HepG2 (cell line): Measurements from ENCODE around the gene SYTL5. TPM values are rescaled to one million over a fixed set of nuclear protein-coding genes. Genes with fewer than 3 reads are reported as not detected.

Source experiments
- AHDC1 ChIP-seq: sonication (generic); formaldehyde crosslinking; IDR thresholded peaks from 2 replicates; pipeline ENCODE4 v1.5.1; 2020; ENCODE audit warnings: mild to moderate bottlenecking, missing genetic modification reagents, borderline replicate concordance
- BRF2 ChIP-seq: sonication (generic); formaldehyde crosslinking; IDR thresholded peaks from 2 replicates; pipeline ENCODE4 v1.8.1; 2022; ENCODE audit warnings: mild to moderate bottlenecking, missing genetic modification reagents
- CREM ChIP-seq, 2 experiments: sonication (generic) in 1 of 2; formaldehyde crosslinking in 1 of 2; IDR thresholded peaks; 2 replicates each; pipeline versions ENCODE4 v1.4.0 to v1.6.1; 2016 to 2020; ENCODE audit warnings: antibody characterized with exemption in 1 of 2, mild to moderate bottlenecking in 1 of 2, missing genetic modification reagents in 1 of 2
- DPF2 ChIP-seq: sonication (generic); formaldehyde crosslinking; IDR thresholded peaks from 2 replicates; pipeline ENCODE4 v1.4.0; 2020; ENCODE audit warnings: mild to moderate bottlenecking, low read depth, missing genetic modification reagents, borderline replicate concordance
- GFI1 ChIP-seq: sonication (generic); formaldehyde crosslinking; IDR thresholded peaks from 2 replicates; pipeline ENCODE4 v1.5.0; 2020; ENCODE audit warnings: missing genetic modification reagents, mild to moderate bottlenecking, borderline replicate concordance
- GTF2F1 ChIP-seq: fragments of 150-350 bp; IDR thresholded peaks from 2 replicates; pipeline ENCODE4 v1.6.1; 2014; ENCODE audit warnings: low read length
- HCFC1 ChIP-seq: fragments of 150-350 bp; IDR thresholded peaks from 2 replicates; pipeline ENCODE4 v1.6.1; 2014; ENCODE audit warnings: low read depth, low read length
- HMGXB3 ChIP-seq: sonication (generic); formaldehyde crosslinking; IDR thresholded peaks from 2 replicates; pipeline ENCODE4 v1.4.0; 2020; ENCODE audit warnings: missing genetic modification reagents, borderline replicate concordance
- HOXD1 ChIP-seq: sonication (generic); formaldehyde crosslinking; IDR thresholded peaks from 2 replicates; pipeline ENCODE4 v1.5.0; 2020; ENCODE audit warnings: missing genetic modification reagents
- JUN ChIP-seq: sonication (generic); formaldehyde crosslinking; IDR thresholded peaks from 2 replicates; pipeline ENCODE4 v1.4.0; 2020; ENCODE audit warnings: mild to moderate bottlenecking, missing genetic modification reagents
- KDM1A ChIP-seq: IDR thresholded peaks from 2 replicates; pipeline ENCODE4 v1.6.1; 2016; ENCODE audit warnings: missing compliant biosample characterization
- LBX2 ChIP-seq: sonication (generic); formaldehyde crosslinking; IDR thresholded peaks from 2 replicates; pipeline ENCODE4 v1.5.0; 2020; ENCODE audit warnings: missing genetic modification reagents, mild to moderate bottlenecking, borderline replicate concordance
- MIXL1 ChIP-seq: IDR thresholded peaks from 2 replicates; pipeline ENCODE4 v1.6.1; 2016
- REPIN1 ChIP-seq: sonication (generic); formaldehyde crosslinking; IDR thresholded peaks from 2 replicates; pipeline ENCODE4 v1.8.0; 2022; ENCODE audit warnings: missing genetic modification reagents, low read depth, mild to moderate bottlenecking, borderline replicate concordance
- ZFP1 ChIP-seq: IDR thresholded peaks from 2 replicates; pipeline ENCODE4 v1.6.1; 2016
- ZMYM2 ChIP-seq: sonication (generic); formaldehyde crosslinking; IDR thresholded peaks from 2 replicates; pipeline ENCODE4 v1.8.0; 2022; ENCODE audit warnings: mild to moderate bottlenecking, missing genetic modification reagents
- ZSCAN20 ChIP-seq: sonication (generic); formaldehyde crosslinking; IDR thresholded peaks from 2 replicates; pipeline ENCODE4 v1.4.0; 2020; ENCODE audit warnings: missing genetic modification reagents, mild to moderate bottlenecking, borderline replicate concordance
- polyA plus RNA-seq, 8 experiments: library from polyadenylated mRNA; depleted of rRNA in 3 of 8; stranded (reverse) in 7 of 8; unstranded in 1 of 8; fragments of >200 nt; fragmentation: Illumina TruSeq in 4 of 8; extraction: Trizol in 4 of 8; gene quantifications; 2 replicates each; pipeline versions ENCODE4 v1.2.1 to v1.2.3, GENCODE V29; 2011 to 2016; ENCODE audit warnings: low read depth in 4 of 8, missing spikeins in 1 of 8, mixed read lengths in 1 of 8; ENCODE audit not compliant: insufficient read depth in 1 of 8
- total RNA-seq, 5 experiments: library from RNA; depleted of rRNA; stranded (reverse); fragments of >200 nt; fragmentation: Illumina TruSeq; extraction: Trizol; gene quantifications; 2 replicates each; pipeline ENCODE4 v1.2.3, GENCODE V29; 2016; ENCODE audit warnings: low read depth in 1 of 5

SYTL5 gene
- total and polyA plus RNA-seq, 2 of the 13 experiments (the other 11 are each of a cell fraction or from before 2014, with no cell fraction given): not detected

- peak; percentile 73; the same call in 1 of the 2 replicates for TF ChIP-seq AHDC1 (CRISPR knock-in tag)
- peak; percentile 66; the same call in 1 of the 2 replicates for TF ChIP-seq BRF2
- no peak for TF ChIP-seq HMGXB3 (CRISPR knock-in tag)
- no peak for TF ChIP-seq ZFP1 (CRISPR knock-in tag)
- TF ChIP-seq HOXD1 (CRISPR knock-in tag): peak; percentile 47; the same call in 1 of the 2 replicates
- TF ChIP-seq LBX2 (CRISPR knock-in tag): no peak
- no peak for TF ChIP-seq ZMYM2 (CRISPR knock-in tag)
- no peak for TF ChIP-seq GTF2F1
- TF ChIP-seq GFI1: peak; percentile 43; the same call in 1 of the 2 replicates
- TF ChIP-seq REPIN1: 0 out of 2 replicates have a peak, but pooled peaks have one; percentile 39
- peak; percentile 95; the same call in 1 of the 2 replicates for TF ChIP-seq JUN
- TF ChIP-seq ZSCAN20 (CRISPR knock-in tag): no peak
- TF ChIP-seq CREM (IDR thresholded peaks at IDR 0.05): peak; percentile 89
- TF ChIP-seq CREM (CRISPR knock-in tag; IDR thresholded peaks at IDR 0.05): no peak
- no peak for TF ChIP-seq HCFC1
- peak; percentile 87 for TF ChIP-seq KDM1A (CRISPR knock-in tag)
- peak; percentile 91 for TF ChIP-seq MIXL1
- TF ChIP-seq DPF2 (CRISPR knock-in tag): peak; percentile 73
Measured at GRCh38 chrX:37959212-37960021, 46.9 kb upstream of the SYTL5 start (continued).
